T-cell (primary cell): ENCODE results near the gene SLC35G1. TPM values are rescaled to one million over a fixed set of nuclear protein-coding genes. Genes with fewer than 3 reads are reported as not detected.

ENCODE experiments used
- total RNA-seq, 35 experiments: library from RNA in 6 of 35; stranded (reverse) in 6 of 35; fragments of 120-200 nt in 1 of 35; gene quantifications; one replicate each; pipeline versions ENCODE4 v1.2.1 to v1.2.4 and lab custom pipeline; 2013 to 2026

SLC35G1 gene
- total RNA-seq, 5 donors from 2014 or later (not counting 1 experiment from before 2014, with no cell fraction given), result 4.8 to 6.0 (median 5.3) TPM

Other genes starting within 250 kb of the SLC35G1 start
- gene FRA10AC1, start 191.4 kb upstream of the SLC35G1 start, total RNA-seq, result 10 to 100 TPM; 15.2 to 24.1 (median 18.2) TPM
- not detected for gene LGI1, start 136.0 kb upstream of the SLC35G1 start, total RNA-seq
- gene PLCE1, start 100.0 kb downstream of the SLC35G1 start, total RNA-seq, result under 1 TPM in 3 of 5 donors, not detected in 2; 0.03 to 0.06 (median 0.03) TPM